ENCODE data around the gene ARPC2. TPM values are rescaled to one million over a fixed set of nuclear protein-coding genes. Genes with fewer than 3 reads are reported as not detected.
"Not testable (repeated sequence)": the region's sequence is repeated elsewhere in the genome, so short reads cannot be mapped to it uniquely, and the experiment has no call there.

ARPC2 gene
- total RNA-seq, 1 donor from 2014 or later: 276 TPM

GRCh38 chr2:218269900-218270720, 53.1 kb downstream of the ARPC2 start, which contains the start of the genes AAMP and PNKD:
Gene AAMP (minus strand): TSS chr2:218270137. CDS start chr2:218270086, 51 bp downstream.
Gene PNKD (plus strand): TSS chr2:218270519. CDS start chr2:218270536, 17 bp downstream.
- Mint-ChIP-seq H3K27me3 (ENCODE audit: low read depth) (no peaks in the 10 kb centered on the region), H3K4me3 (peak within 1 kb of the TSS; percentile 98), H3K4me1 (peaks cover 27% of the 10 kb centered on the region), H3K36me3 (peaks cover 14% of the 10 kb centered on the region), H3K27ac (peak within 1 kb of the TSS; percentile 88), H3K9me3 (no peaks in the 10 kb centered on the region)
- TF ChIP-seq, protein P1, sequence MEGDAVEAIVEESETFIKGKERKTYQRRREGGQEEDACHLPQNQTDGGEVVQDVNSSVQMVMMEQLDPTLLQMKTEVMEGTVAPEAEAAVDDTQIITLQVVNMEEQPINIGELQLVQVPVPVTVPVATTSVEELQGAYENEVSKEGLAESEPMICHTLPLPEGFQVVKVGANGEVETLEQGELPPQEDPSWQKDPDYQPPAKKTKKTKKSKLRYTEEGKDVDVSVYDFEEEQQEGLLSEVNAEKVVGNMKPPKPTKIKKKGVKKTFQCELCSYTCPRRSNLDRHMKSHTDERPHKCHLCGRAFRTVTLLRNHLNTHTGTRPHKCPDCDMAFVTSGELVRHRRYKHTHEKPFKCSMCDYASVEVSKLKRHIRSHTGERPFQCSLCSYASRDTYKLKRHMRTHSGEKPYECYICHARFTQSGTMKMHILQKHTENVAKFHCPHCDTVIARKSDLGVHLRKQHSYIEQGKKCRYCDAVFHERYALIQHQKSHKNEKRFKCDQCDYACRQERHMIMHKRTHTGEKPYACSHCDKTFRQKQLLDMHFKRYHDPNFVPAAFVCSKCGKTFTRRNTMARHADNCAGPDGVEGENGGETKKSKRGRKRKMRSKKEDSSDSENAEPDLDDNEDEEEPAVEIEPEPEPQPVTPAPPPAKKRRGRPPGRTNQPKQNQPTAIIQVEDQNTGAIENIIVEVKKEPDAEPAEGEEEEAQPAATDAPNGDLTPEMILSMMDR (IDR thresholded peaks at IDR 0.05; ENCODE audit: unreplicated experiment): no peak
- DNase-seq (ENCODE audit: low spot score in 2 of 2, unreplicated experiment in 2 of 2): peak; percentile 100

- peaks cover 27% of the 10 kb centered on the region for H3K4me1 Mint-ChIP-seq
- peaks cover 14% of the 10 kb centered on the region for H3K36me3 Mint-ChIP-seq
- no peaks in the 10 kb centered on the region for H3K27me3 Mint-ChIP-seq (ENCODE audit: low read depth)
Observed at GRCh38 chr2:218270721-218271486, 53.9 kb downstream of the ARPC2 start.

DNA sequence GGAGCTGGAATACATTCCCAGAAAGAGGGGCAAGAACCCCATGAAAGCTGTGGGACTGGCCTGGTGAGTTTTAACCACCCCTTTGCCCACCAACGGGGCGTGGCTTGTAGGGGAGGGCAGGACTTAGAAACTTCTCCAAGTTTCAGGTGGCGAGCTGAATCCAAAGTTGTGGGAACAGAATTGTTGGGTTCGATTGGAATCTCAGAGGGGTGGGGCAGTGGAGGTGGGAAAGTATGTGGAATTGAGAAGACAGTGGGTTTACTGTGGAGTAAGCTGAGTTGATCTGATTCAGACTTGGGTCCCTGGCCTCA, 54.5 kb downstream of the ARPC2 start:
- Mint-ChIP-seq H3K27me3 (ENCODE audit: low read depth) (no peaks in the 10 kb centered on the region), H3K4me3 (peak overlapping the region; percentile 98), H3K4me1 (peaks cover 27% of the 10 kb centered on the region), H3K36me3 (peaks cover 12% of the 10 kb centered on the region), H3K9me3 (no peaks in the 10 kb centered on the region), H3K27ac (peak overlapping the region; percentile 88)
- TF ChIP-seq, protein P1 (IDR thresholded peaks at IDR 0.05; ENCODE audit: unreplicated experiment): no peak
- DNase-seq (ENCODE audit: low spot score in 2 of 2, unreplicated experiment in 2 of 2): no peak

More at GRCh38 chr2:218270721-218271486, 53.9 kb downstream of the ARPC2 start:
- Mint-ChIP-seq H3K9me3 (no peaks in the 10 kb centered on the region), H3K4me3 (peak overlapping the region; percentile 98), H3K27ac (peak overlapping the region; percentile 88)
- DNase-seq (ENCODE audit: low spot score in 2 of 2, unreplicated experiment in 2 of 2): no peak
- TF ChIP-seq, protein P1 (IDR thresholded peaks at IDR 0.05; ENCODE audit: unreplicated experiment): no peak

DNA sequence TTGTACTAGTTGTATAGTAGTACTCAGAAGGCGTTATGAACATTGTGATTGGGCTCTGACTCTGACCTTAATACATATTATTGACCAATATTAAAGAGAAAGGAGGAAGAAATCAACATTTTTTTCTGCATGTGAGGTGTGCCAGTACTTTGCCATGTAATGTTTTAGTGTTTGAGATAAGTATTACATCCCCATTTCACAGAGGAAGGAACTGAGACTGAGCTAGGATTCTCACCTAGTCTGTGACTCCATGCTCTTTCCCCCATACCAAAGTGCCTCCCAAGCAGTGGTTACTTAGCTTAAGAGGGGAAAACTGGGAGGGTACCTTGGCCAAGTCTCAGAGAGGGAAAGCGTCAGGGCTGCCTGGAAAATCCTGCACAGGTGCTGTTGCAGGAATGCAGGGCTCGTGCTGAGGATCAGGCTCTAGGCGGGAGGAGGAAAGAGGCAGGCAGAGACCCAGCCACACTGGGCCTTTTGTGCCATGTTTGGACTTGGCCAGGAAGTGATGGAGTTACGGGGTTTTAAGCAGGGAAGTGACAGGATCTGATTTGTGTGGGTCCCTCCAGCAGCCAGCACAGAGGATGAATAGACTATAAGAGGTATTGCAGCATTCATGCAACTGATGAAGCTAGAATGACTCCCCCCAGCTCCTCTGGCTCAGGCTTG, 55.0 kb downstream of the ARPC2 start:
- no peak for DNase-seq (ENCODE audit: low spot score in 2 of 2, unreplicated experiment in 2 of 2)
- TF ChIP-seq, protein P1 (IDR thresholded peaks at IDR 0.05; ENCODE audit: unreplicated experiment): no peak
- no peaks in the 10 kb centered on the region for H3K9me3 Mint-ChIP-seq
- peaks cover 14% of the 10 kb centered on the region for H3K36me3 Mint-ChIP-seq
- H3K4me3 Mint-ChIP-seq: peak overlapping the region; percentile 98
- no peaks in the 10 kb centered on the region for H3K27me3 Mint-ChIP-seq (ENCODE audit: low read depth)
- H3K27ac Mint-ChIP-seq: peak overlapping the region; percentile 4
- H3K4me1 Mint-ChIP-seq: peaks cover 27% of the 10 kb centered on the region

- TF ChIP-seq, protein P1 (IDR thresholded peaks at IDR 0.05; ENCODE audit: unreplicated experiment): peak; percentile 81
- Mint-ChIP-seq H3K4me1 (peaks cover 27% of the 10 kb centered on the region), H3K9me3 (no peaks in the 10 kb centered on the region), H3K36me3 (peaks cover 14% of the 10 kb centered on the region), H3K4me3 (peak overlapping the region; percentile 28), H3K27me3 (ENCODE audit: low read depth) (no peaks in the 10 kb centered on the region), H3K27ac (peak overlapping the region; percentile 4)
- peak; percentile 50 to 85 for DNase-seq (ENCODE audit: low spot score in 2 of 2, unreplicated experiment in 2 of 2)
Observed at GRCh38 chr2:218272531-218273212, 55.7 kb downstream of the ARPC2 start.

DNA sequence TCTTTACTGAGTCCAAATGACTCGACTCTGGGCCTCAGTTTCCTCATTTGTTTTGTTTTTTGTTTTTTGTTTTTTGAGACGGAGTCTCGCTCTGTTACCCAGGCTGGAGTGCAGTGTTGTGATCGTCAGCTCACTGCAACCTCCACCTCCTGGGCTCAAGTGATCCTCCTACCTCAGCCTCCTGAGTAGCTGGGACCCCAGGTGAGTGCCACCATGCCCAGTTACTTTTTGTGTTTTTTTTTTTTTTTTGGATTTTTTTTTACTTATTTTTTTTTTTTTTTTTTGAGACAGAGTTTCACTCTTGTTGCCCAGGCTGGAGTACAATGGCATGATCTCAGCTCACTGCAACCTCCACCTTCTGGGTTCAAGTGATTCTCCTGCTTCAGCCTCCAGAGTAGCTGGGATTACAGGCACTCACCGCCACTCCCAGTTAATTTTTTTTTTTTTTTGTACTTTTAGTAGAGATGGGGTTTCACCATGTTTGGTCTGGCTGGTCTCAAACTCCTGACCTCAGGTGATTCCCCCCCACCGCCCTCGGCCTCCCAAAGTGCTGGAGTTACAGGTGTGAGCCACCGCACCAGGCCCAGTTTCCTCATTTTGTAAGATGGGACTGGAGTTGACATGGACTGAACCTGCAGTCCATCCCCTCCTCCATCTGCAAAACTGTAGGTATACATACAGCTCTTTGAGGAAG, 56.4 kb downstream of the ARPC2 start:
- not testable (repeated sequence) for H3K27me3 Mint-ChIP-seq (ENCODE audit: low read depth); H3K9me3 Mint-ChIP-seq; DNase-seq (ENCODE audit: low spot score in 2 of 2, unreplicated experiment in 2 of 2); H3K4me3 Mint-ChIP-seq
- Mint-ChIP-seq H3K36me3 (peaks cover 15% of the 10 kb centered on the region), H3K27ac (peak overlapping the region; percentile 56), H3K4me1 (peaks cover 27% of the 10 kb centered on the region)
